ENCODE measurements around the gene NEDD4L.

Gene NEDD4L

DNA sequence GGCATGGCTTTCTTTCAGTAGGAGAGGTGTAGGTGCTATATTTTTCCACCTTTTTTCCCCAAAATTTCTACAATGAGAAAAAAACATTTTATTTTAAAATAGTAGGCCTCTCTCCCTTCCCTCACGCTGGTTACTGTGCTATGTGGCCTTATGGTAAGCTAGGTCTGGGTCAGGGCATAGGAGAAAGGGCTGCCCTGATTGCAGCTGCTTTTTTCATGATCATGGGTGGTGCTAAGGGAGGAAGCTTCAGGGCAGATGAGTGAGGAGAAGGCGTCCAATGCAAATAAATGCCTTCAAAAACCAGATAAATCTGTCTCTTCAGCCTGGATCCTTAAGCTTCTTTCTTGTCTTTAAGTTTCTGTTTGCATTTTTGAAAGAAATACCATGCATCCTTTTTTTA is 338.4 kb downstream of the NEDD4L start:
- H3K4me3 ChIP-seq (ENCODE audit: low read depth, low read length) = no peak overlapping the region
- TF ChIP-seq, protein P1, sequence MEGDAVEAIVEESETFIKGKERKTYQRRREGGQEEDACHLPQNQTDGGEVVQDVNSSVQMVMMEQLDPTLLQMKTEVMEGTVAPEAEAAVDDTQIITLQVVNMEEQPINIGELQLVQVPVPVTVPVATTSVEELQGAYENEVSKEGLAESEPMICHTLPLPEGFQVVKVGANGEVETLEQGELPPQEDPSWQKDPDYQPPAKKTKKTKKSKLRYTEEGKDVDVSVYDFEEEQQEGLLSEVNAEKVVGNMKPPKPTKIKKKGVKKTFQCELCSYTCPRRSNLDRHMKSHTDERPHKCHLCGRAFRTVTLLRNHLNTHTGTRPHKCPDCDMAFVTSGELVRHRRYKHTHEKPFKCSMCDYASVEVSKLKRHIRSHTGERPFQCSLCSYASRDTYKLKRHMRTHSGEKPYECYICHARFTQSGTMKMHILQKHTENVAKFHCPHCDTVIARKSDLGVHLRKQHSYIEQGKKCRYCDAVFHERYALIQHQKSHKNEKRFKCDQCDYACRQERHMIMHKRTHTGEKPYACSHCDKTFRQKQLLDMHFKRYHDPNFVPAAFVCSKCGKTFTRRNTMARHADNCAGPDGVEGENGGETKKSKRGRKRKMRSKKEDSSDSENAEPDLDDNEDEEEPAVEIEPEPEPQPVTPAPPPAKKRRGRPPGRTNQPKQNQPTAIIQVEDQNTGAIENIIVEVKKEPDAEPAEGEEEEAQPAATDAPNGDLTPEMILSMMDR (IDR thresholded peaks at IDR 0.05; ENCODE audit: borderline replicate concordance, insufficient read depth, low read depth, low read length) = no peak

DNA sequence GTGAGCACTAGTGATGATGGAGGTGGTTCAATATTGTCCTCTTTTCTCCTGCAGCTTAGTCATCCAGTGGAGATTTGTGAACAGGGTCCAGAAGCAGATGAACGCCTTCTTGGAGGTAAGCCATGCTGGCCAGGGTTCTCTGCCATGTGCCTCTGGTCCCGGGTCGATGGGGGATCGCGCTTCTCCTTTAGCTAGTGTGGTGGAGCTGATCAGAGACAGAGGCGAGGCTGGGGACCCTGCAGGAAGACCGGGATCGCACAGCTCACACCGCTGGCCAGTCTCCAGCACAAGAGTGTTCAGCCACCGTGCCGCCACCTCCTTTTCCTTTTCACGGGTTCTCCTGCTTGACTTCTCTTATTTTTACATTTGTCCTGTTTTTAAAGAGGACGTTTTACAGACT is 341.4 kb downstream of the NEDD4L start:
- no peak overlapping the region for H3K4me3 ChIP-seq (ENCODE audit: low read depth, low read length)
- TF ChIP-seq, protein P1 (IDR thresholded peaks at IDR 0.05; ENCODE audit: borderline replicate concordance, insufficient read depth, low read depth, low read length) = no peak

DNA sequence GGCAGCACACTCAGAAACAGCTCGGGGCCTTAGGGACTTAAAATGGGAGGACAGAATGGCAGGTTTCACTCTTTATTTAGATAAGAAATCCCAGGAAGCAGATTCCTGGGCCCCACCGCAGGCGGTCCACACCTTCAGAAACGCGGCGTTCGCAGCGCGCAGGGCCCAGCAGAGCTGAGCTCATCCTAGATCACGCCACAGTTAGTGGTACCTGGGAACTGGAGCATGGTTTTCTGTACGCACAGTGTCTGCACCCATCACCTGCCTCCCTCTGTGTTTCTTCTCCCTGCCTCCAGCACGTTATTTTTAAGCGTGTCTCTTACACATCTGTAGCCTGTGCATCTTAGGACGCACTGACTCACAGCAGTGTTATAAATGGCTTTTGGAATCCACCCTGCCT is 342.8 kb downstream of the NEDD4L start:
- TF ChIP-seq, protein P1 (IDR thresholded peaks at IDR 0.05; ENCODE audit: borderline replicate concordance, insufficient read depth, low read depth, low read length) = no peak
- H3K4me3 ChIP-seq (ENCODE audit: low read depth, low read length) = no peak overlapping the region

DNA sequence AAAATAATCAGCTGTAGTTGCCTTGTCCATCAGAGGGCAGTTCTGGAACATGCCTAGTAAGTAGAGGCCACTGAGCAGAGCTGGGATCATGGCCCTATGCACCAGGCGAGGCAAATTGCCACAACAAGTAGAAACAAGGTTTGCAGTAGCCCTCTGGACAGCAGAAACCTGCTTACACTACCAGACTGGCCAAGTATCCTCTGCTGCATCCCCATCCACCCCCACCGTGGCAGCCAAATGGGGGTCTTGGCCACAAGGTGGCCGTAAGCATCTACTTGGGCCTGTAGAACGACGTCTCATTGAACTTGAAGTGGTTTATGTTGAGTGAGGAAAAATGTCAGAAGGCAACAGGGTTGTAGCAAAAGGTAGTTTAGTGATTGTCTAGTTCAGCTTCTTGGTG is 343.7 kb downstream of the NEDD4L start:
- TF ChIP-seq, protein P1 (IDR thresholded peaks at IDR 0.05; ENCODE audit: borderline replicate concordance, insufficient read depth, low read depth, low read length) = no peak
- H3K4me3 ChIP-seq (ENCODE audit: low read depth, low read length) = no peak overlapping the region

DNA sequence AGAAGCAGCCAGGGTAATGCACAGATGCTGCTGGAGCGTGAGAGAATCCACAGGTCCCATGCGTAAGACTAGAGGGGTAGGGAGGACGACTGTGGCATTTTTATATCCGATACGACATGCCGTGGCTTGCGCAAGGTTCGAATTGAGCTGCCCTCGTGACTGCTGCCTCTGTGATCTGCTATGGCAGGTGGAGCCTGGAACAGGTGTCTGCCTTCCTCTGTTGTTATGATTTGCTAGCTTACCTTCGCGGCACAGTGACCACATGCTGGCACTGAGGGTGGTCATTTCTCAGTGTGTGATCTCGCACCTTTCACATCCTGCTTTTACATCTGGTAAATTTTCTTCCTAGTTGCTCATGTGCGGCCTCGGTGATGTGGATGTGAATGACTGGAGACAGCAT is 344.7 kb downstream of the NEDD4L start:
- TF ChIP-seq, protein P1 (IDR thresholded peaks at IDR 0.05; ENCODE audit: borderline replicate concordance, insufficient read depth, low read depth, low read length) = no peak

DNA sequence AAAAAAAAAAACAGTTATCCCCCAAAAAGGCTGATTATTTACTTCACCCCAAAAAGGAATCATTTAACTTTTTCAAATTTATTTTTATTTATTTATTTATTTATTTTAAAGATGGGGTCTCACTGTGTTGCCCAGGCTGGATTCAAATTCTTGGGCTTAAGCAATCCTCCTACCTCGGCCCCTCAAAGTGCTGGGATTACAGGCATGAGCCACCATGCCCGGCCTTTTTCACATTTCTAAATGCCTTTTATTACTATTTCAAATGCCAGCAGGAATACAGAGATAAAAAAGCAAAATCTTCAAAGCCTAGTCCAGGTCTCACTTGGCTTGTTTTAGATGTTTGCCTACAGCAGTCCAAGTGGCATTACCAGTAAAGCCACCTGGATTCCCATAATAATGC is 345.7 kb downstream of the NEDD4L start:
- no peak overlapping the region for H3K4me3 ChIP-seq (ENCODE audit: low read depth, low read length)
- TF ChIP-seq, protein P1 (IDR thresholded peaks at IDR 0.05; ENCODE audit: borderline replicate concordance, insufficient read depth, low read depth, low read length) = no peak

More for the DNA sequence above, 344.7 kb downstream of the NEDD4L start:
- H3K4me3 ChIP-seq (ENCODE audit: low read depth, low read length) = no peak overlapping the region

DNA sequence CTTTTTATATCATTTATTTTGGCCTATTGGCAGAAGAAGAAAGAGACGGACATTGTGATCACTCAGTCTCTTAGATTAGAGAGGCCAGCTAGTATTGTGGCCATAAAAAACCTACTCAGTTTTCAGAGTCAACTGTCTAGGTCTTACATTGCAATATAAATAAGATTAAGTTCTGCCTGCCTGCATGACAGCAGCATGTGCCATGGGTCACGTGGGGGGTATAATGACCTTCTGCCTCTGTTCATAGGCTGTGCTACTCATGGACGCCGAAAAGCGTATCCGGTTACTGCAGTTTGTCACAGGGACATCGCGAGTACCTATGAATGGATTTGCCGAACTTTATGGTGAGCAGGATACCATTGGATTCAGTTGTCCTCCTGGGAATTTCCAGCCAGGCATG is 346.4 kb downstream of the NEDD4L start:
- no peak overlapping the region for H3K4me3 ChIP-seq (ENCODE audit: low read depth, low read length)
- TF ChIP-seq, protein P1 (IDR thresholded peaks at IDR 0.05; ENCODE audit: borderline replicate concordance, insufficient read depth, low read depth, low read length) = no peak
